HEK293 (cell line): Measurements from ENCODE around the gene AKIRIN1.
A peak's percentile ranks its signal among the peaks of the same experiment; 100 is the strongest.

Source experiments
- BCL11B ChIP-seq: fragments of 450-650 bp; formaldehyde crosslinking; IDR thresholded peaks from 2 replicates; pipeline ENCODE4 v1.5.1; 2016; ENCODE audit warnings: low read depth, missing biosample characterization, missing genetic modification characterization
- KLF10 ChIP-seq: fragments of 450-650 bp; IDR thresholded peaks from 2 replicates; pipeline ENCODE4 v1.5.1; 2018; ENCODE audit warnings: missing biosample characterization, mild to moderate bottlenecking, missing genetic modification characterization
- KLF9 ChIP-seq: fragments of 450-650 bp; formaldehyde crosslinking; IDR thresholded peaks from 2 replicates; pipeline ENCODE4 v1.5.1; 2016; ENCODE audit warnings: missing biosample characterization, missing genetic modification characterization, low read depth
- MYNN ChIP-seq: fragments of 450-650 bp; formaldehyde crosslinking; IDR thresholded peaks from 2 replicates; pipeline ENCODE4 v1.5.1; 2016; ENCODE audit warnings: missing biosample characterization, missing genetic modification characterization, borderline replicate concordance
- REPIN1 ChIP-seq: fragments of 450-650 bp; formaldehyde crosslinking; IDR thresholded peaks from 2 replicates; pipeline ENCODE4 v1.5.1; 2017; ENCODE audit warnings: missing biosample characterization, missing genetic modification characterization, low read depth
- ZNF174 ChIP-seq: fragments of 450-650 bp; formaldehyde crosslinking; IDR thresholded peaks from 2 replicates; pipeline ENCODE4 v1.5.0; 2017; ENCODE audit warnings: missing biosample characterization, mild to moderate bottlenecking, missing genetic modification characterization
- ZNF184 ChIP-seq: fragments of 450-650 bp; IDR thresholded peaks from 2 replicates; pipeline ENCODE4 v1.5.1; 2018; ENCODE audit warnings: missing biosample characterization, mild to moderate bottlenecking, missing genetic modification characterization
- ZNF239 ChIP-seq: fragments of 450-650 bp; formaldehyde crosslinking; IDR thresholded peaks from 2 replicates; pipeline ENCODE4 v1.5.1; 2016; ENCODE audit warnings: missing biosample characterization, missing genetic modification characterization
- ZNF354C ChIP-seq: fragments of 450-650 bp; formaldehyde crosslinking; IDR thresholded peaks from 2 replicates; pipeline ENCODE4 v1.5.1; 2016; ENCODE audit warnings: missing biosample characterization, missing genetic modification characterization, low read depth, borderline replicate concordance
- ZNF394 ChIP-seq: fragments of 450-650 bp; formaldehyde crosslinking; IDR thresholded peaks from 2 replicates; pipeline ENCODE4 v1.5.1; 2016; ENCODE audit warnings: missing biosample characterization, missing genetic modification characterization, mild to moderate bottlenecking, moderate library complexity, borderline replicate concordance
- ZNF521 ChIP-seq: fragments of 450-650 bp; formaldehyde crosslinking; IDR thresholded peaks from 2 replicates; pipeline ENCODE4 v1.5.1; 2017; ENCODE audit warnings: missing biosample characterization, mild to moderate bottlenecking, missing genetic modification characterization
- ZNF596 ChIP-seq: fragments of 450-650 bp; IDR thresholded peaks from 2 replicates; pipeline ENCODE4 v1.5.0; 2018; ENCODE audit warnings: missing biosample characterization, mild to moderate bottlenecking, missing genetic modification characterization, moderate library complexity
- ZNF660 ChIP-seq: fragments of 450-650 bp; IDR thresholded peaks from 2 replicates; pipeline ENCODE4 v1.5.1; 2018; ENCODE audit warnings: missing biosample characterization, mild to moderate bottlenecking, missing genetic modification characterization
- ZNF701 ChIP-seq: fragments of 450-650 bp; formaldehyde crosslinking; IDR thresholded peaks from 2 replicates; pipeline ENCODE4 v1.5.1; 2016; ENCODE audit warnings: missing biosample characterization, missing genetic modification characterization
- ZNF768 ChIP-seq: fragments of 450-650 bp; formaldehyde crosslinking; IDR thresholded peaks from 2 replicates; pipeline ENCODE4 v1.5.1; 2018; ENCODE audit warnings: missing biosample characterization, mild to moderate bottlenecking, missing genetic modification characterization
- TF ChIP-seq, protein P1 (sequence below): fragments of 450-650 bp; formaldehyde crosslinking; IDR thresholded peaks from 2 replicates; pipeline ENCODE4 v1.5.1; 2016; ENCODE audit warnings: missing biosample characterization, missing genetic modification characterization
- TF ChIP-seq, protein P2 (sequence below): fragments of 450-650 bp; formaldehyde crosslinking; conservative IDR thresholded peaks from 2 replicates; pipeline ENCODE4 v1.5.1; 2016; ENCODE audit warnings: low read depth, missing biosample characterization, missing genetic modification characterization
- TF ChIP-seq, protein P3 (sequence below): fragments of 450-650 bp; formaldehyde crosslinking; IDR thresholded peaks from 2 replicates; pipeline ENCODE4 v1.5.1; 2016; ENCODE audit warnings: missing biosample characterization, missing genetic modification characterization
- TF ChIP-seq, protein P4 (sequence below): fragments of 450-650 bp; formaldehyde crosslinking; IDR thresholded peaks from 2 replicates; pipeline ENCODE4 v1.5.1; 2016; ENCODE audit warnings: missing biosample characterization, missing genetic modification characterization
- TF ChIP-seq, protein P5 (sequence below): fragments of 450-650 bp; formaldehyde crosslinking; IDR thresholded peaks from 2 replicates; pipeline ENCODE4 v1.5.1; 2016; ENCODE audit warnings: missing biosample characterization, missing genetic modification characterization
- TF ChIP-seq, protein P6 (sequence below): fragments of 450-650 bp; formaldehyde crosslinking; IDR thresholded peaks from 2 replicates; pipeline ENCODE4 v1.5.1; 2017; ENCODE audit warnings: missing biosample characterization, missing genetic modification characterization

AKIRIN1 gene

DNA sequence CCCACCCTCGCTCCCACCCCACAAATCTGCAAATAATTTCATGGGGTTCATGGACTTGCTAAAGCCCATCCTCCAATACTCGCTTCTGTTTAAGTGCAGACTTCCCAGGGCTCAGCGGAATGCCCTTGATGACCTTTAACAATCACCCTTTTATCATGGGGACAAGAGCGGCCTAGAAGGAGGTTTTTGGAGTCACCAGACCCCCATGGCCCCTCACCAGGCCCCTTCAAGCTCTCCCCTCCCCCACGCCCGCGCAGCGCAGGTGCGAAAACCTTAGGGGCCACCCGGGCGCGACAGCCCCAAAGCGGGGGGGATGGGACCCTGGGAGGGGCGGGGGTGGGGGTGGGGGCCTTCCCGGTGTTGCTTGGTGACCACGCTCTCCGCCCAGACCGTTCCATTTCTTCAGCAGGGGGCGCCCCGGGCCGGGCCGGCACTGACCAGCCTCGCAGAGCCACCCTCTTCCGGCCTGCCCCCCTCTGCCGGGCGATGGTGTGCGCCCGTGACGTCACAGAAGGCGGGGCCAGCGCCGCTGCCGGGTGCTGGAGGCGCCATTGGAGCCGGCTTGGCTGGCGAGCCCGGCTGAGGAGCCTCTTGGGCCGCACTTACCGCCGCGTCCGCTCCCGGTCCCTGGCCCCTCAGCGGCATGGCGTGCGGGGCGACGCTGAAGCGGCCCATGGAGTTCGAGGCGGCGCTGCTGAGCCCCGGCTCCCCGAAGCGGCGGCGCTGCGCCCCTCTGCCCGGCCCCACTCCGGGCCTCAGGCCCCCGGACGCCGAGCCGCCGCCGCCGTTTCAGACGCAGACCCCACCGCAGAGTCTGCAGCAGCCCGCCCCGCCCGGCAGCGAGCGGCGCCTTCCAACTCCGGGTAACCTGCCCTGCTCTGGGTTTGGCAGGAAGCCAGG lies at the start of gene AKIRIN1 (continued):
- TF ChIP-seq, protein P1, sequence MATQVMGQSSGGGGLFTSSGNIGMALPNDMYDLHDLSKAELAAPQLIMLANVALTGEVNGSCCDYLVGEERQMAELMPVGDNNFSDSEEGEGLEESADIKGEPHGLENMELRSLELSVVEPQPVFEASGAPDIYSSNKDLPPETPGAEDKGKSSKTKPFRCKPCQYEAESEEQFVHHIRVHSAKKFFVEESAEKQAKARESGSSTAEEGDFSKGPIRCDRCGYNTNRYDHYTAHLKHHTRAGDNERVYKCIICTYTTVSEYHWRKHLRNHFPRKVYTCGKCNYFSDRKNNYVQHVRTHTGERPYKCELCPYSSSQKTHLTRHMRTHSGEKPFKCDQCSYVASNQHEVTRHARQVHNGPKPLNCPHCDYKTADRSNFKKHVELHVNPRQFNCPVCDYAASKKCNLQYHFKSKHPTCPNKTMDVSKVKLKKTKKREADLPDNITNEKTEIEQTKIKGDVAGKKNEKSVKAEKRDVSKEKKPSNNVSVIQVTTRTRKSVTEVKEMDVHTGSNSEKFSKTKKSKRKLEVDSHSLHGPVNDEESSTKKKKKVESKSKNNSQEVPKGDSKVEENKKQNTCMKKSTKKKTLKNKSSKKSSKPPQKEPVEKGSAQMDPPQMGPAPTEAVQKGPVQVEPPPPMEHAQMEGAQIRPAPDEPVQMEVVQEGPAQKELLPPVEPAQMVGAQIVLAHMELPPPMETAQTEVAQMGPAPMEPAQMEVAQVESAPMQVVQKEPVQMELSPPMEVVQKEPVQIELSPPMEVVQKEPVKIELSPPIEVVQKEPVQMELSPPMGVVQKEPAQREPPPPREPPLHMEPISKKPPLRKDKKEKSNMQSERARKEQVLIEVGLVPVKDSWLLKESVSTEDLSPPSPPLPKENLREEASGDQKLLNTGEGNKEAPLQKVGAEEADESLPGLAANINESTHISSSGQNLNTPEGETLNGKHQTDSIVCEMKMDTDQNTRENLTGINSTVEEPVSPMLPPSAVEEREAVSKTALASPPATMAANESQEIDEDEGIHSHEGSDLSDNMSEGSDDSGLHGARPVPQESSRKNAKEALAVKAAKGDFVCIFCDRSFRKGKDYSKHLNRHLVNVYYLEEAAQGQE (tag by site-specific recombination), result no peak
- TF ChIP-seq, protein P2, sequence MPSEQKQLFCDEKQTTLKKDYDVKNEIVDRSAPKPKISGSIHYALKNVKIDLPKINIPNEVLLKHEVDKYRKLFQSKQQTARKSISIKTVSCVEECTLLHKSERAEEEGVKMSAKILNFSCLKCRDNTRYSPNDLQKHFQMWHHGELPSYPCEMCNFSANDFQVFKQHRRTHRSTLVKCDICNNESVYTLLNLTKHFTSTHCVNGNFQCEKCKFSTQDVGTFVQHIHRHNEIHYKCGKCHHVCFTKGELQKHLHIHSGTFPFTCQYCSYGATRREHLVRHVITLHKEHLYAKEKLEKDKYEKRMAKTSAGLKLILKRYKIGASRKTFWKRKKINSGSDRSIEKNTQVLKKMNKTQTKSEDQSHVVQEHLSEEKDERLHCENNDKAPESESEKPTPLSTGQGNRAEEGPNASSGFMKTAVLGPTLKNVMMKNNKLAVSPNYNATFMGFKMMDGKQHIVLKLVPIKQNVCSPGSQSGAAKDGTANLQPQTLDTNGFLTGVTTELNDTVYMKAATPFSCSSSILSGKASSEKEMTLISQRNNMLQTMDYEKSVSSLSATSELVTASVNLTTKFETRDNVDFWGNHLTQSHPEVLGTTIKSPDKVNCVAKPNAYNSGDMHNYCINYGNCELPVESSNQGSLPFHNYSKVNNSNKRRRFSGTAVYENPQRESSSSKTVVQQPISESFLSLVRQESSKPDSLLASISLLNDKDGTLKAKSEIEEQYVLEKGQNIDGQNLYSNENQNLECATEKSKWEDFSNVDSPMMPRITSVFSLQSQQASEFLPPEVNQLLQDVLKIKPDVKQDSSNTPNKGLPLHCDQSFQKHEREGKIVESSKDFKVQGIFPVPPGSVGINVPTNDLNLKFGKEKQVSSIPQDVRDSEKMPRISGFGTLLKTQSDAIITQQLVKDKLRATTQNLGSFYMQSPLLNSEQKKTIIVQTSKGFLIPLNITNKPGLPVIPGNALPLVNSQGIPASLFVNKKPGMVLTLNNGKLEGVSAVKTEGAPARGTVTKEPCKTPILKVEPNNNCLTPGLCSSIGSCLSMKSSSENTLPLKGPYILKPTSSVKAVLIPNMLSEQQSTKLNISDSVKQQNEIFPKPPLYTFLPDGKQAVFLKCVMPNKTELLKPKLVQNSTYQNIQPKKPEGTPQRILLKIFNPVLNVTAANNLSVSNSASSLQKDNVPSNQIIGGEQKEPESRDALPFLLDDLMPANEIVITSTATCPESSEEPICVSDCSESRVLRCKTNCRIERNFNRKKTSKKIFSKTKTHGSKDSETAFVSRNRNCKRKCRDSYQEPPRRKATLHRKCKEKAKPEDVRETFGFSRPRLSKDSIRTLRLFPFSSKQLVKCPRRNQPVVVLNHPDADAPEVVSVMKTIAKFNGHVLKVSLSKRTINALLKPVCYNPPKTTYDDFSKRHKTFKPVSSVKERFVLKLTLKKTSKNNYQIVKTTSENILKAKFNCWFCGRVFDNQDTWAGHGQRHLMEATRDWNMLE, result no peak
- TF ChIP-seq, protein P3, sequence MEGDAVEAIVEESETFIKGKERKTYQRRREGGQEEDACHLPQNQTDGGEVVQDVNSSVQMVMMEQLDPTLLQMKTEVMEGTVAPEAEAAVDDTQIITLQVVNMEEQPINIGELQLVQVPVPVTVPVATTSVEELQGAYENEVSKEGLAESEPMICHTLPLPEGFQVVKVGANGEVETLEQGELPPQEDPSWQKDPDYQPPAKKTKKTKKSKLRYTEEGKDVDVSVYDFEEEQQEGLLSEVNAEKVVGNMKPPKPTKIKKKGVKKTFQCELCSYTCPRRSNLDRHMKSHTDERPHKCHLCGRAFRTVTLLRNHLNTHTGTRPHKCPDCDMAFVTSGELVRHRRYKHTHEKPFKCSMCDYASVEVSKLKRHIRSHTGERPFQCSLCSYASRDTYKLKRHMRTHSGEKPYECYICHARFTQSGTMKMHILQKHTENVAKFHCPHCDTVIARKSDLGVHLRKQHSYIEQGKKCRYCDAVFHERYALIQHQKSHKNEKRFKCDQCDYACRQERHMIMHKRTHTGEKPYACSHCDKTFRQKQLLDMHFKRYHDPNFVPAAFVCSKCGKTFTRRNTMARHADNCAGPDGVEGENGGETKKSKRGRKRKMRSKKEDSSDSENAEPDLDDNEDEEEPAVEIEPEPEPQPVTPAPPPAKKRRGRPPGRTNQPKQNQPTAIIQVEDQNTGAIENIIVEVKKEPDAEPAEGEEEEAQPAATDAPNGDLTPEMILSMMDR, result peak; percentile 40; the same call in 1 of the 2 replicates
- TF ChIP-seq ZNF184 (no peak), ZNF174 (tag by site-specific recombination) (no peak), KLF9 (tag by site-specific recombination) (peak; percentile 53; the same call in 1 of the 2 replicates), REPIN1 (tag by site-specific recombination) (no peak), ZNF596 (no peak), ZNF394 (tag by site-specific recombination) (peak; percentile 35; the same call in 1 of the 2 replicates), ZNF239 (no peak), KLF10 (tag by site-specific recombination) (peak; percentile 40; the same call in 1 of the 2 replicates), MYNN (tag by site-specific recombination) (no peak), ZNF701 (tag by site-specific recombination) (no peak), ZNF768 (no peak), ZNF354C (tag by site-specific recombination) (no peak), ZNF660 (tag by site-specific recombination) (peak; percentile 87; the same call in 1 of the 2 replicates), BCL11B (tag by site-specific recombination) (0 out of 2 replicates have a peak, but pooled peaks have one; percentile 12), ZNF521 (tag by site-specific recombination) (no peak)
- TF ChIP-seq, protein P4, sequence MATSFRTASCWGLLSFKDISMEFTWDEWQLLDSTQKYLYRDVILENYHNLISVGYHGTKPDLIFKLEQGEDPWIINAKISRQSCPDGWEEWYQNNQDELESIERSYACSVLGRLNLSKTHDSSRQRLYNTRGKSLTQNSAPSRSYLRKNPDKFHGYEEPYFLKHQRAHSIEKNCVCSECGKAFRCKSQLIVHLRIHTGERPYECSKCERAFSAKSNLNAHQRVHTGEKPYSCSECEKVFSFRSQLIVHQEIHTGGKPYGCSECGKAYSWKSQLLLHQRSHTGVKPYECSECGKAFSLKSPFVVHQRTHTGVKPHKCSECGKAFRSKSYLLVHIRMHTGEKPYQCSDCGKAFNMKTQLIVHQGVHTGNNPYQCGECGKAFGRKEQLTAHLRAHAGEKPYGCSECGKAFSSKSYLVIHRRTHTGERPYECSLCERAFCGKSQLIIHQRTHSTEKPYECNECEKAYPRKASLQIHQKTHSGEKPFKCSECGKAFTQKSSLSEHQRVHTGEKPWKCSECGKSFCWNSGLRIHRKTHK, result no peak
- TF ChIP-seq, protein P5, sequence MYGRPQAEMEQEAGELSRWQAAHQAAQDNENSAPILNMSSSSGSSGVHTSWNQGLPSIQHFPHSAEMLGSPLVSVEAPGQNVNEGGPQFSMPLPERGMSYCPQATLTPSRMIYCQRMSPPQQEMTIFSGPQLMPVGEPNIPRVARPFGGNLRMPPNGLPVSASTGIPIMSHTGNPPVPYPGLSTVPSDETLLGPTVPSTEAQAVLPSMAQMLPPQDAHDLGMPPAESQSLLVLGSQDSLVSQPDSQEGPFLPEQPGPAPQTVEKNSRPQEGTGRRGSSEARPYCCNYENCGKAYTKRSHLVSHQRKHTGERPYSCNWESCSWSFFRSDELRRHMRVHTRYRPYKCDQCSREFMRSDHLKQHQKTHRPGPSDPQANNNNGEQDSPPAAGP (tag by site-specific recombination), result peak; percentile 86
- TF ChIP-seq, protein P6, sequence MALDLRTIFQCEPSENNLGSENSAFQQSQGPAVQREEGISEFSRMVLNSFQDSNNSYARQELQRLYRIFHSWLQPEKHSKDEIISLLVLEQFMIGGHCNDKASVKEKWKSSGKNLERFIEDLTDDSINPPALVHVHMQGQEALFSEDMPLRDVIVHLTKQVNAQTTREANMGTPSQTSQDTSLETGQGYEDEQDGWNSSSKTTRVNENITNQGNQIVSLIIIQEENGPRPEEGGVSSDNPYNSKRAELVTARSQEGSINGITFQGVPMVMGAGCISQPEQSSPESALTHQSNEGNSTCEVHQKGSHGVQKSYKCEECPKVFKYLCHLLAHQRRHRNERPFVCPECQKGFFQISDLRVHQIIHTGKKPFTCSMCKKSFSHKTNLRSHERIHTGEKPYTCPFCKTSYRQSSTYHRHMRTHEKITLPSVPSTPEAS (tag by site-specific recombination), result no peak
